HUES64 (cell line): ENCODE data around the gene MCCD1.

Source experiments
- H3K27ac ChIP-seq: 2 replicates; pipeline ENCODE4 v1.7.0; 2013; ENCODE audit warnings: low read depth, low read length, inconsistent platforms
- H3K27me3 ChIP-seq: 2 replicates; pipeline ENCODE4 v1.6.1; 2013; ENCODE audit warnings: mild to moderate bottlenecking, low read length; ENCODE audit not compliant: insufficient read depth
- H3K36me3 ChIP-seq: 2 replicates; pipeline ENCODE4 v1.6.1; 2013; ENCODE audit warnings: mild to moderate bottlenecking, low read length; ENCODE audit not compliant: insufficient read depth
- H3K4me1 ChIP-seq: 2 replicates; pipeline ENCODE4 v1.6.1; 2013; ENCODE audit warnings: mild to moderate bottlenecking, low read length, moderate library complexity; ENCODE audit not compliant: insufficient read depth
- H3K4me3 ChIP-seq: 2 replicates; pipeline ENCODE4 v1.5.1; 2013; ENCODE audit warnings: mild to moderate bottlenecking, low read length, moderate library complexity
- H3K9ac ChIP-seq: 2 replicates; pipeline ENCODE4 v1.6.1; 2013; ENCODE audit warnings: mild to moderate bottlenecking, low read depth, low read length
- H3K9me3 ChIP-seq: 2 replicates; pipeline ENCODE4 v1.6.1; 2013; ENCODE audit warnings: low read depth, low read length; ENCODE audit not compliant: insufficient read depth
- WGBS: fragments of 150-250, 120-280 bp; methylation state at CpG from one replicate; pipeline ENCODE4 v1.1.7; 2013; ENCODE audit warnings: missing lambda C conversion rate; 5-methylcytosine and 5-hydroxymethylcytosine counted together

The MCCD1 gene

GRCh38 chr6:31574106-31575061 lies 45.6 kb downstream of the MCCD1 start:
- Histone ChIP-seq H3K27me3 (no peaks in the 10 kb centered on the region), H3K9me3 (no peaks in the 10 kb centered on the region), H3K9ac (no peak overlapping the region), H3K4me3 (no peak overlapping the region), H3K36me3 (no peaks in the 10 kb centered on the region), H3K4me1 (peaks cover 5% of the 10 kb centered on the region; the same call in 1 of the 2 replicates), H3K27ac (no peak overlapping the region)
- WGBS = 89% methylated on average over 14 of the region's 14 CpGs

- H3K4me1 ChIP-seq = peaks cover 10% of the 10 kb centered on the region
- H3K36me3 ChIP-seq = no peaks in the 10 kb centered on the region
- no peak within 1 kb of the TSS for H3K27ac ChIP-seq
- no peak within 1 kb of the TSS for H3K9ac ChIP-seq
- peaks cover 4% of the 10 kb centered on the region; the same call in 1 of the 2 replicates for H3K27me3 ChIP-seq
- no peak within 1 kb of the TSS for H3K4me3 ChIP-seq
- H3K9me3 ChIP-seq = no peaks in the 10 kb centered on the region
- 91% methylated on average over 19 of the region's 19 CpGs for WGBS
Observed at GRCh38 chr6:31575335-31575901, 46.7 kb downstream of the MCCD1 start, which contains the start of gene TNF. Gene TNF, plus strand, starts transcription at chr6:31575565. Its CDS starts 177 bp downstream, at chr6:31575742.

GRCh38 chr6:31575952-31576685 lies 47.4 kb downstream of the MCCD1 start:
- Histone ChIP-seq H3K9me3 (no peaks in the 10 kb centered on the region), H3K36me3 (no peaks in the 10 kb centered on the region), H3K27ac (no peak overlapping the region), H3K27me3 (peaks cover 6% of the 10 kb centered on the region; the same call in 1 of the 2 replicates), H3K4me1 (peaks cover 10% of the 10 kb centered on the region), H3K4me3 (no peak overlapping the region), H3K9ac (no peak overlapping the region)
- 88% methylated on average over 8 of the region's 8 CpGs for WGBS

DNA sequence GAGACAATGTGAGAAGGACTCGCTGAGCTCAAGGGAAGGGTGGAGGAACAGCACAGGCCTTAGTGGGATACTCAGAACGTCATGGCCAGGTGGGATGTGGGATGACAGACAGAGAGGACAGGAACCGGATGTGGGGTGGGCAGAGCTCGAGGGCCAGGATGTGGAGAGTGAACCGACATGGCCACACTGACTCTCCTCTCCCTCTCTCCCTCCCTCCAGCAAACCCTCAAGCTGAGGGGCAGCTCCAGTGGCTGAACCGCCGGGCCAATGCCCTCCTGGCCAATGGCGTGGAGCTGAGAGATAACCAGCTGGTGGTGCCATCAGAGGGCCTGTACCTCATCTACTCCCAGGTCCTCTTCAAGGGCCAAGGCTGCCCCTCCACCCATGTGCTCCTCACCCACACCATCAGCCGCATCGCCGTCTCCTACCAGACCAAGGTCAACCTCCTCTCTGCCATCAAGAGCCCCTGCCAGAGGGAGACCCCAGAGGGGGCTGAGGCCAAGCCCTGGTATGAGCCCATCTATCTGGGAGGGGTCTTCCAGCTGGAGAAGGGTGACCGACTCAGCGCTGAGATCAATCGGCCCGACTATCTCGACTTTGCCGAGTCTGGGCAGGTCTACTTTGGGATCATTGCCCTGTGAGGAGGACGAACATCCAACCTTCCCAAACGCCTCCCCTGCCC lies 48.3 kb downstream of the MCCD1 start:
- Histone ChIP-seq H3K9ac (no peak overlapping the region), H3K4me3 (no peak overlapping the region), H3K27me3 (peaks cover 12% of the 10 kb centered on the region; the same call in 1 of the 2 replicates), H3K27ac (no peak overlapping the region), H3K9me3 (no peaks in the 10 kb centered on the region), H3K4me1 (peaks cover 15% of the 10 kb centered on the region), H3K36me3 (no peaks in the 10 kb centered on the region)
- 94% methylated on average over 19 of the region's 19 CpGs for WGBS

DNA sequence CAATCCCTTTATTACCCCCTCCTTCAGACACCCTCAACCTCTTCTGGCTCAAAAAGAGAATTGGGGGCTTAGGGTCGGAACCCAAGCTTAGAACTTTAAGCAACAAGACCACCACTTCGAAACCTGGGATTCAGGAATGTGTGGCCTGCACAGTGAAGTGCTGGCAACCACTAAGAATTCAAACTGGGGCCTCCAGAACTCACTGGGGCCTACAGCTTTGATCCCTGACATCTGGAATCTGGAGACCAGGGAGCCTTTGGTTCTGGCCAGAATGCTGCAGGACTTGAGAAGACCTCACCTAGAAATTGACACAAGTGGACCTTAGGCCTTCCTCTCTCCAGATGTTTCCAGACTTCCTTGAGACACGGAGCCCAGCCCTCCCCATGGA lies 48.8 kb downstream of the MCCD1 start:
- no peak overlapping the region for H3K4me3 ChIP-seq
- H3K27me3 ChIP-seq = peaks cover 15% of the 10 kb centered on the region; the same call in 1 of the 2 replicates
- H3K4me1 ChIP-seq = peaks cover 15% of the 10 kb centered on the region
- no peaks in the 10 kb centered on the region for H3K9me3 ChIP-seq
- no peaks in the 10 kb centered on the region for H3K36me3 ChIP-seq
- 92% methylated on average over 3 of the region's 3 CpGs for WGBS
- no peak overlapping the region for H3K9ac ChIP-seq
- H3K27ac ChIP-seq = no peak overlapping the region

DNA sequence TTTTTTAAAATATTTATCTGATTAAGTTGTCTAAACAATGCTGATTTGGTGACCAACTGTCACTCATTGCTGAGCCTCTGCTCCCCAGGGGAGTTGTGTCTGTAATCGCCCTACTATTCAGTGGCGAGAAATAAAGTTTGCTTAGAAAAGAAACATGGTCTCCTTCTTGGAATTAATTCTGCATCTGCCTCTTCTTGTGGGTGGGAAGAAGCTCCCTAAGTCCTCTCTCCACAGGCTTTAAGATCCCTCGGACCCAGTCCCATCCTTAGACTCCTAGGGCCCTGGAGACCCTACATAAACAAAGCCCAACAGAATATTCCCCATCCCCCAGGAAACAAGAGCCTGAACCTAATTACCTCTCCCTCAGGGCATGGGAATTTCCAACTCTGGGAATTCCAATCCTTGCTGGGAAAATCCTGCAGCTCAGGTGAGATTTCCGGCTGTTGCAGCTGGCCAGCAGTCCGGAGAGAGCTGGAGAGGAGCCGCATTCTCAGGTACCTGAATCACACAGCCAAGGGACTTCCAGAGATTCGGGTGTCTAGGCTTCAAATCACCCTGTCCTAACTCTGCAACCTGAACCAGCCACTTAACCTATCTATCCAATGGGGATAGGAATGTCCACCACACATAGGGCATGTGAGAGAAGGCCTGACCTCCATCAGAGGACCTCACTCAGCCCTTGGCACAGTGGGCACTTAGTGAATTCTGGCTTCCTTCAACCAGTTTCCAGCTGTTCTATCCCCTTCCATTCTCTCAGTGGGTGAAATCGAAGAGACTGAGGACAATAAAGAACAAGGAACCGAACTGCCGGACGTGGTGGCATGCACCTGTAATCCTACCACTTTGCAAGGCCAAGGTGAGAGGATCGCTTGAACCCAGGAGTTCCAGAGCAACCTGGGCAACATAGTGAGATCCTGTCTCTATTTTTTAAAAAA lies 49.7 kb downstream of the MCCD1 start:
- Histone ChIP-seq H3K27me3 (peaks cover 15% of the 10 kb centered on the region; the same call in 1 of the 2 replicates), H3K27ac (no peak overlapping the region), H3K9ac (no peak overlapping the region), H3K4me3 (no peak overlapping the region), H3K9me3 (no peaks in the 10 kb centered on the region), H3K36me3 (no peaks in the 10 kb centered on the region), H3K4me1 (peaks cover 15% of the 10 kb centered on the region)
- WGBS = 72% methylated on average over 12 of the region's 12 CpGs

GRCh38 chr6:31579119-31579505 lies 50.4 kb downstream of the MCCD1 start:
- 92% methylated on average over 3 of the region's 3 CpGs for WGBS
- no peaks in the 10 kb centered on the region for H3K9me3 ChIP-seq
- H3K27me3 ChIP-seq = peaks cover 15% of the 10 kb centered on the region; the same call in 1 of the 2 replicates
- H3K9ac ChIP-seq = no peak overlapping the region
- H3K4me3 ChIP-seq = no peak overlapping the region
- H3K27ac ChIP-seq = no peak overlapping the region
- H3K36me3 ChIP-seq = no peaks in the 10 kb centered on the region
- H3K4me1 ChIP-seq = peaks cover 15% of the 10 kb centered on the region
